ENCODE measurements around the gene SLC35D3. TPM values are rescaled to one million over a fixed set of nuclear protein-coding genes. Genes with fewer than 3 reads are reported as not detected.
"Not testable (repeated sequence)": the region's sequence is repeated elsewhere in the genome, so short reads cannot be mapped to it uniquely, and the experiment has no call there.

The SLC35D3 gene
- total RNA-seq, 2 experiments from 2014 or later: not detected

DNA sequence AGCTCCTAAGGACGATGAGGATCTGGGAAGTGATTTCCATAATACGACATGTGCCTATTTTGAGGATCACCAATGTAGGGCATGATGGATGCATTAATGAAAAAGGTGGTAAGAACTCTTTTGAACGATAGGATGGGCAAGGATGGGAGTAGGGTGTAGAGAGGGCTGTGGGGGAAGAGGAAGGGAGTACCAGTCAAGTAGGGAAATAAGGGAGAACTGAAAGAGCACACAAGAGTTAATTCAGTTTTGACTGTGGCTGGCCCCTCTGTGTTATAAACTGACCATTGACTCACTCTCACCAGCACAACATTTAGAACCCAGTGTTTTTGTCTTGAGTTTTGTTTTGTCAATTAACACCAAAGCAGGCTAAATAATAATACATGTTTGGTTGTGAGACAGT is 33.0 kb downstream of the SLC35D3 start:
- Mint-ChIP-seq H3K27me3 (peaks cover 11% of the 10 kb centered on the region), H3K4me3 (no peak overlapping the region), H3K36me3 (ENCODE audit: low read depth) (no peaks in the 10 kb centered on the region), H3K27ac (no peak overlapping the region), H3K9me3 (ENCODE audit: low read depth) (no peaks in the 10 kb centered on the region), H3K4me1 (peaks cover 5% of the 10 kb centered on the region)
- intact Hi-C loops (cut with DNase I, micrococcal nuclease): no loop called here
- DNase-seq (no peak), ATAC-seq (no peak)
- ChIA-PET POLR2A (no interaction called here), CTCF (no interaction called here)

DNA sequence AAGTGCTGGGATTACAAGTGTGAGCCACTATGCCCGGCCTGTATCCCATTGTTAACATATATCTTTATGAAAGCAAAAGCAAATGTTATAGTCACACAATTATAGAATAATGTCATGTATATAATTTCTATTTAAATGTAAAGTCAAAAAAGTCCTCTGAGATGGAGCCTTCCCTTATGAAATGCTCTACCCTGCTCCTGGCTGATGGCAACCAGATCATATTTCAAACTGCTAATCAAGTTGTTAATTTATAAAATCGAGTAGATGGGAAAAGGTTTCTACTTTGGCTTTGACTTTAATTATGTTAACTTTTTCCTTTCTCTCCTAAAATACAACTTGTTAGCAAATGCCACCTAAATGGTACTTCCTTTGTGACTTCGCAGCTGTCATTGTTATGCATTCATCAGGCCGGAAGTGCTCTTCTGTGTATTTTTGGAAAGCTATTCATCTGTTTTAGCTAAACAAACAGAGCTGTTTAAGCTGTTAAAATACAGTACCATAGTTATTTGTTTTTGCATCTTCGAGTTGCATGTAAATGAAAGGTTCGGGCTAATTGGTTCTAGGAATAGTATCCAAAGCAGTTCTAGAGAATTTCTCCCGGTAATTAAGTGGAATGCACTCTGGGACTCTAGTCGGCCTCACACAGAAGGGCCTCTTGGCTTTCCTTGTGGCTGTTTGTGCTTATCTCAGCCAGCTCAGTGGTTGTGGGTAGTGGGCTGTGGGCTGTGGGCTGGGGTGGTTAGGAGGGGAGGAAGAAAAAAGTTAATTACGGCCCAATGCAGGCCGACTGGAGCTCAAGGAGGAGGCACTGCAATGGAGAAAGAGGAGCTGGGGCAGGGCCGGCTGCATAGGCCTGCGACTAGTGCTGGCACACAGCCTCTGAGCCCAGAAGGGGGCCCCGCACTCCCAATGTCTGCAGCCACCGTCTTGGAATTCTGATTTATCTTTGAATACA is 34.8 kb downstream of the SLC35D3 start:
- Mint-ChIP-seq H3K9me3 (ENCODE audit: low read depth) (no peaks in the 10 kb centered on the region), H3K4me1 (peaks cover 5% of the 10 kb centered on the region), H3K27me3 (peaks cover 11% of the 10 kb centered on the region), H3K36me3 (ENCODE audit: low read depth) (no peaks in the 10 kb centered on the region), H3K27ac (no peak overlapping the region), H3K4me3 (no peak overlapping the region)
- POLR2A ChIA-PET: no interaction called here
- ATAC-seq (no peak), DNase-seq (no peak)
- intact Hi-C loops (cut with DNase I, micrococcal nuclease): no loop called here
- CTCF ChIA-PET: interaction anchor here (0.5 to 0.9 kb wide), 3 partner anchors 11 to 665 kb away, joined by 4 to 6 read pairs (median 5); no protein-coding TSS in a partner anchor

GRCh38 chr6:136958168-136958567 is 36.1 kb downstream of the SLC35D3 start:
- H3K27me3 Mint-ChIP-seq: peaks cover 11% of the 10 kb centered on the region
- ChIA-PET POLR2A (no interaction called here), CTCF (no interaction called here)
- intact Hi-C loops (cut with DNase I, micrococcal nuclease): no loop called here
- DNase-seq: no peak
- H3K9me3 Mint-ChIP-seq (ENCODE audit: low read depth): no peaks in the 10 kb centered on the region
- H3K27ac Mint-ChIP-seq: no peak overlapping the region
- H3K4me1 Mint-ChIP-seq: peaks cover 5% of the 10 kb centered on the region
- no peak overlapping the region for H3K4me3 Mint-ChIP-seq
- ATAC-seq: no peak
- no peaks in the 10 kb centered on the region for H3K36me3 Mint-ChIP-seq (ENCODE audit: low read depth)

- ChIA-PET POLR2A (no interaction called here), CTCF (interaction anchor here (0.6 kb wide), 1 partner anchor 16 kb away, joined by 3 read pairs; no protein-coding TSS in a partner anchor)
- ATAC-seq (no peak), DNase-seq (no peak)
- no peak overlapping the region for H3K4me3 Mint-ChIP-seq
- peaks cover 11% of the 10 kb centered on the region for H3K27me3 Mint-ChIP-seq
- intact Hi-C loops (cut with DNase I, micrococcal nuclease): no loop called here
- no peaks in the 10 kb centered on the region for H3K9me3 Mint-ChIP-seq (ENCODE audit: low read depth)
- peaks cover 5% of the 10 kb centered on the region for H3K4me1 Mint-ChIP-seq
- H3K36me3 Mint-ChIP-seq (ENCODE audit: low read depth): no peaks in the 10 kb centered on the region
- H3K27ac Mint-ChIP-seq: no peak overlapping the region
These were observed 37.4 kb downstream of the SLC35D3 start for GRCh38 chr6:136959471-136959891.

DNA sequence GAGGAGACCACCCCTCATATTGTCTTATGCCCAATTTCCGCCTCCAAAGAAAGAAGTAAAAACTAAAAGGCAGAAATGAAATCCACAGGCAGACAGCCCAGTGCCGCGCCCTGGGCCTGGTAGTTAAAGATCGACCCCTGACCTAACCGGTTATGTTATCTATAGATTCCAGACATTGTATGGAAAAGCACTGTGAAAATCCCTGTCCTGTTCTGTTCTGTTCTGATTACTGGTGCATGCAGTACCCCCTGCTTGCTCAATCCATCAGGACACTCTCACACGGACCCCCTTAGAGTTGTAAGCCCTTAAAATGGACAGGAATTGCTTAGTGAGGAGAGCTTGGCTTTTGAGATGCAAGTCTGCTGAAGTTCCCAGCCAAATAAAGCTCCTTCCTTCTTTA is 37.8 kb downstream of the SLC35D3 start:
- POLR2A ChIA-PET; H3K4me3 Mint-ChIP-seq; H3K9me3 Mint-ChIP-seq (ENCODE audit: low read depth); ATAC-seq; intact Hi-C loops (cut with DNase I, micrococcal nuclease); H3K27ac Mint-ChIP-seq; H3K4me1 Mint-ChIP-seq; H3K36me3 Mint-ChIP-seq (ENCODE audit: low read depth); DNase-seq: not testable (repeated sequence)
- CTCF ChIA-PET: interaction anchor here (0.6 to 1.0 kb wide), 3 partner anchors 8 to 17 kb away, joined by 3 to 6 read pairs (median 3); no protein-coding TSS in a partner anchor
- H3K27me3 Mint-ChIP-seq: peaks cover 11% of the 10 kb centered on the region

DNA sequence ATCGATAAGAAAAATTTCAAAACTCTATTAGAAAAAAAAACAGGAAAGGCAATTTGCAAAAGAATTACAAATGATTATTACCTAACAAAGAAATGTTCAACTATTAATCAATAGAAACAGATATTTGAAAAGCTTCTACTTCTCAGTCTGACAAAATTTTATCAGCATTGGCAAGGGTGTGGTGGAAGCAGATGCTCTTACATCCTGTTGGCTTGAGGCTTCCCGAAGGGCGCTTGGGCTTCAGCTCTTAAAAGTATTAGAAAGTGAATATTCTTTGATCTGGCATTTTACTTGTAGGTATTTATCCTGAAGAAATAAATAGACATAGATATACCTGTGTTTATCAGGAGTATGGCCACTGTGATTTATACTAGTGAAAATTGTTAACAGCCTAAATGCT is 38.7 kb downstream of the SLC35D3 start:
- H3K4me1 Mint-ChIP-seq: peaks cover 5% of the 10 kb centered on the region
- H3K36me3 Mint-ChIP-seq (ENCODE audit: low read depth): no peaks in the 10 kb centered on the region
- peaks cover 8% of the 10 kb centered on the region for H3K27me3 Mint-ChIP-seq
- ChIA-PET CTCF (interaction anchor here (0.6 to 1.0 kb wide), 4 partner anchors 9 to 352 kb away, joined by 3 to 6 read pairs (median 3); no protein-coding TSS in a partner anchor), POLR2A (no interaction called here)
- no peaks in the 10 kb centered on the region for H3K9me3 Mint-ChIP-seq (ENCODE audit: low read depth)
- DNase-seq (no peak), ATAC-seq (no peak)
- H3K27ac Mint-ChIP-seq: no peak overlapping the region
- intact Hi-C loops (cut with DNase I, micrococcal nuclease): no loop called here
- no peak overlapping the region for H3K4me3 Mint-ChIP-seq

GRCh38 chr6:136961848-136962247 is 39.7 kb downstream of the SLC35D3 start:
- ChIA-PET CTCF (no interaction called here), POLR2A (no interaction called here)
- intact Hi-C loops (cut with DNase I, micrococcal nuclease): no loop called here
- no peak overlapping the region for H3K4me3 Mint-ChIP-seq
- no peak for DNase-seq
- no peak for ATAC-seq
- H3K9me3 Mint-ChIP-seq (ENCODE audit: low read depth): no peaks in the 10 kb centered on the region
- H3K27me3 Mint-ChIP-seq: peaks cover 13% of the 10 kb centered on the region
- H3K4me1 Mint-ChIP-seq: peaks cover 3% of the 10 kb centered on the region
- no peak overlapping the region for H3K27ac Mint-ChIP-seq
- H3K36me3 Mint-ChIP-seq (ENCODE audit: low read depth): no peaks in the 10 kb centered on the region

- ChIA-PET CTCF (no interaction called here), POLR2A (no interaction called here)
- no peak for DNase-seq
- Mint-ChIP-seq H3K4me1 (no peaks in the 10 kb centered on the region), H3K27ac (no peak overlapping the region), H3K27me3 (peaks cover 18% of the 10 kb centered on the region), H3K9me3 (ENCODE audit: low read depth) (no peaks in the 10 kb centered on the region), H3K4me3 (no peak overlapping the region), H3K36me3 (ENCODE audit: low read depth) (no peaks in the 10 kb centered on the region)
- intact Hi-C loops (cut with DNase I, micrococcal nuclease): no loop called here
- no peak for ATAC-seq
These were observed 40.6 kb downstream of the SLC35D3 start for GRCh38 chr6:136962661-136963060.

DNA sequence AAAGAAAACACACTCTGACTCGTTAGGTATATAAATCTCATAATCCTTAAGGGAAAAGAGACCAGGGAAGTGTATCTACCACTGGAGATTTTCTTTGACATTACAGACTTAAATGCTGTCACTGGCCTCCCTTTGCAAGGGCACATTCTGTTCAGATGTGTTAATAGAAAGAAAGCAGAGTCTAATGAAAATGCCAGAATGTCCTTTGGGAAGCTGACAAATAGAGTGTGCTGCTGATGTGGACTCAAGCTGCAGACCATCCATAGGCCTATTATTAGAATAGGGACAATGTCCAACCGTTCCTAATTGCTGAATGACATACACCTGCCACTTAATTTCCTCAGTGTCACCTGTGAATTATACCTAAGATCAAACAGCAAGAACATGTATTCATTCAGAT is 41.2 kb downstream of the SLC35D3 start:
- ChIA-PET POLR2A (no interaction called here), CTCF (interaction anchor here (1.0 kb wide), 1 partner anchor 23 kb away, joined by 3 read pairs; no protein-coding TSS in a partner anchor)
- Mint-ChIP-seq H3K27me3 (peaks cover 17% of the 10 kb centered on the region), H3K9me3 (ENCODE audit: low read depth) (no peaks in the 10 kb centered on the region), H3K27ac (no peak overlapping the region), H3K4me3 (no peak overlapping the region), H3K36me3 (ENCODE audit: low read depth) (no peaks in the 10 kb centered on the region), H3K4me1 (no peaks in the 10 kb centered on the region)
- DNase-seq (no peak), ATAC-seq (no peak)
- intact Hi-C loops (cut with DNase I, micrococcal nuclease): no loop called here

GRCh38 chr6:136964398-136964797 is 42.3 kb downstream of the SLC35D3 start:
- H3K27me3 Mint-ChIP-seq: peaks cover 18% of the 10 kb centered on the region
- POLR2A ChIA-PET: no interaction called here
- no peaks in the 10 kb centered on the region for H3K4me1 Mint-ChIP-seq
- ATAC-seq: no peak
- intact Hi-C loops (cut with DNase I, micrococcal nuclease): no loop called here
- H3K4me3 Mint-ChIP-seq: no peak overlapping the region
- CTCF ChIA-PET: interaction anchor here (1.0 to 1.1 kb wide), 2 partner anchors 14 to 25 kb away, joined by 3 read pairs; no protein-coding TSS in a partner anchor
- no peak overlapping the region for H3K27ac Mint-ChIP-seq
- no peaks in the 10 kb centered on the region for H3K36me3 Mint-ChIP-seq (ENCODE audit: low read depth)
- DNase-seq: no peak
- no peaks in the 10 kb centered on the region for H3K9me3 Mint-ChIP-seq (ENCODE audit: low read depth)

DNA sequence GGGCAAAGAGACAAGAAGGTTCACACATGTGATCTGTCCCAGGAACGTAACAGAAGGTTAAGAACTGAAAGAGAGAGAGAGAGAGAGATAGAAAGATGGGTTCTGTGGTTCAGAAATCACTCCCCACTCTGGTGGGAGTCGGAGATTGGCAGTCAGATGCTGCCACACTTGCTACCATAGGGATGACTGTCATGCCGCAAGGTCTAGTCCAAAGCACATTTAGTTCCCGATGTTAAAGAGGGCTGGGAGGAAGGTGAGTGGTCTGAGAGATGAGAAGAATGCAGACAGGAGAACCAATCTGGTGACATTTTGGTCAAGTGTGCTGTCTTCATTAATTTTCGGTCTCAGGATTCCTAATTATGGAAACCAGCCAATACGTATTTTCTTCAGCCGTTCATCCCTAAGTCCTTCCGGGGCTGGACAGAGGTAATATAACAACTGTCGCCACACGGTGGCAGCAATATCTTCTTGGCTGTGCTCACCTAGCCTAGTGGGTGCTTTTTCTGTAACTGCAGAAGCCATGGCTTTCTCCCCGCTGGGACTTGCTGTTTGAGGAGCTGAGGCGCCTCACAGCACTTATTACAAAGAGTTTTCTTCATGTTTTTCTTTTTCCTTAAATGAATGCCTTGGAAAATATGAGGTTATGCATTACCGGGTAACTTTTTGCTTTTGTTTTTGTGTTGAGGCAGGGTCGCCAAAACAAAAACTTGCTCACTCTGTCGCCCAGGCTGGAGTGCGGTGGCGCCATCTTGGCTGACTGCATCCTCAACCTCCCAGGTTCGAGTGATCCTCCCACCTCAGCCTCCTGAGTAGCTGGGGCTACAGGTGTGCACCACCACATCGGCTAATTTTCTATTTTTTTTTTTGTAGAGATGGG is 46.0 kb downstream of the SLC35D3 start:
- intact Hi-C loops (cut with DNase I, micrococcal nuclease): loop anchor here (1.0 to 2.0 kb wide), 3 partner anchors 346 to 673 kb away; no protein-coding TSS in a partner anchor
- H3K4me1 Mint-ChIP-seq: no peaks in the 10 kb centered on the region
- H3K36me3 Mint-ChIP-seq (ENCODE audit: low read depth): no peaks in the 10 kb centered on the region
- no peak overlapping the region for H3K4me3 Mint-ChIP-seq
- no peak overlapping the region for H3K27ac Mint-ChIP-seq
- peak; percentile 81 for DNase-seq
- H3K9me3 Mint-ChIP-seq (ENCODE audit: low read depth): no peaks in the 10 kb centered on the region
- ChIA-PET CTCF (interaction anchor here (1.4 kb wide), 1 partner anchor 11 kb away, joined by 6 read pairs; no protein-coding TSS in a partner anchor), POLR2A (no interaction called here)
- H3K27me3 Mint-ChIP-seq: peaks cover 23% of the 10 kb centered on the region
- peak; percentile 83 for ATAC-seq
